Measurements from ENCODE around the gene NFATC1. TPM values are rescaled to one million over a fixed set of nuclear protein-coding genes. Genes with fewer than 3 reads are reported as not detected.

Gene NFATC1
- total RNA-seq, 2 experiments from 2014 or later, result 26.5 to 28.1 TPM

- DNase-seq, result no peak
- Mint-ChIP-seq H3K36me3 (ENCODE audit: low read depth) (peaks cover 23% of the 10 kb centered on the region), H3K9me3 (ENCODE audit: insufficient read depth) (no peaks in the 10 kb centered on the region), H3K27ac (peak overlapping the region; percentile 44), H3K27me3 (ENCODE audit: low read depth) (no peaks in the 10 kb centered on the region), H3K4me3 (peak overlapping the region; percentile 85), H3K4me1 (ENCODE audit: low read depth) (peaks cover 64% of the 10 kb centered on the region)
- ChIA-PET POLR2A (interaction anchor here (1.9 kb wide), 1 partner anchor 121 kb away, joined by 10 read pairs; no protein-coding TSS in a partner anchor), CTCF (no interaction called here)
- ATAC-seq, result no peak
Observed at GRCh38 chr18:79402209-79402576, 6.5 kb downstream of the NFATC1 start.

- CTCF ChIA-PET, result interaction anchor here (0.7 to 1.2 kb wide), 5 partner anchors 13 to 120 kb away, joined by 3 to 5 read pairs (median 3); no protein-coding TSS in a partner anchor
- Mint-ChIP-seq H3K36me3 (ENCODE audit: low read depth) (peaks cover 27% of the 10 kb centered on the region), H3K4me1 (ENCODE audit: low read depth) (peaks cover 63% of the 10 kb centered on the region), H3K27me3 (ENCODE audit: low read depth) (no peaks in the 10 kb centered on the region), H3K4me3 (peak overlapping the region; percentile 85), H3K27ac (peak overlapping the region; percentile 44), H3K9me3 (ENCODE audit: insufficient read depth) (no peaks in the 10 kb centered on the region)
- no peak for DNase-seq
- no peak for ATAC-seq
- POLR2A ChIA-PET, result interaction anchor here (1.1 to 1.3 kb wide), 2 partner anchors 10 to 631 kb away, joined by 3 to 4 read pairs; partner anchors contain the start of gene RBFA
Observed at GRCh38 chr18:79402977-79403722, 7.4 kb downstream of the NFATC1 start.

GRCh38 chr18:79403723-79404566 lies 8.2 kb downstream of the NFATC1 start:
- Mint-ChIP-seq H3K4me1 (ENCODE audit: low read depth) (peaks cover 57% of the 10 kb centered on the region), H3K9me3 (ENCODE audit: insufficient read depth) (no peaks in the 10 kb centered on the region), H3K36me3 (ENCODE audit: low read depth) (peaks cover 27% of the 10 kb centered on the region), H3K27ac (peak overlapping the region; percentile 95), H3K4me3 (peak overlapping the region; percentile 85), H3K27me3 (ENCODE audit: low read depth) (no peaks in the 10 kb centered on the region)
- POLR2A ChIA-PET, result interaction anchor here (1.1 to 2.5 kb wide), 3 partner anchors 10 to 630 kb away, joined by 3 to 12 read pairs (median 4); partner anchors contain the start of gene RBFA
- DNase-seq (no peak), ATAC-seq (no peak)
- CTCF ChIA-PET, result interaction anchor here (0.7 to 1.8 kb wide), 6 partner anchors 12 to 119 kb away, joined by 3 to 7 read pairs (median 3); no protein-coding TSS in a partner anchor

GRCh38 chr18:79404567-79404910 lies 8.8 kb downstream of the NFATC1 start:
- Mint-ChIP-seq H3K4me1 (ENCODE audit: low read depth) (peaks cover 54% of the 10 kb centered on the region), H3K27me3 (ENCODE audit: low read depth) (no peaks in the 10 kb centered on the region)
- no peak for ATAC-seq

GRCh38 chr18:79405019-79405780 lies 9.5 kb downstream of the NFATC1 start:
- H3K4me3 Mint-ChIP-seq, result peak overlapping the region; percentile 85
- ChIA-PET POLR2A (interaction anchor here (0.9 to 2.5 kb wide), 5 partner anchors 9 to 125 kb away, joined by 3 to 12 read pairs (median 4); no protein-coding TSS in a partner anchor), CTCF (interaction anchor here (0.6 to 1.8 kb wide), 7 partner anchors 8 to 239 kb away, joined by 3 to 8 read pairs (median 6); no protein-coding TSS in a partner anchor)
- DNase-seq (no peak), ATAC-seq (no peak)
- H3K4me1 Mint-ChIP-seq (ENCODE audit: low read depth), result peaks cover 54% of the 10 kb centered on the region
- peak overlapping the region; percentile 95 for H3K27ac Mint-ChIP-seq
- peaks cover 27% of the 10 kb centered on the region for H3K36me3 Mint-ChIP-seq (ENCODE audit: low read depth)
- no peaks in the 10 kb centered on the region for H3K9me3 Mint-ChIP-seq (ENCODE audit: insufficient read depth)
- no peaks in the 10 kb centered on the region for H3K27me3 Mint-ChIP-seq (ENCODE audit: low read depth)

More at GRCh38 chr18:79404567-79404910, 8.8 kb downstream of the NFATC1 start:
- DNase-seq, result no peak
- peak overlapping the region; percentile 85 for H3K4me3 Mint-ChIP-seq
- H3K36me3 Mint-ChIP-seq (ENCODE audit: low read depth), result peaks cover 27% of the 10 kb centered on the region
- ChIA-PET CTCF (interaction anchor here (1.4 to 1.8 kb wide), 3 partner anchors 112 to 240 kb away, joined by 4 to 7 read pairs (median 6); no protein-coding TSS in a partner anchor), POLR2A (interaction anchor here (2.5 kb wide), 1 partner anchor 119 kb away, joined by 12 read pairs; no protein-coding TSS in a partner anchor)
- no peaks in the 10 kb centered on the region for H3K9me3 Mint-ChIP-seq (ENCODE audit: insufficient read depth)
- peak overlapping the region; percentile 95 for H3K27ac Mint-ChIP-seq

- Mint-ChIP-seq H3K27ac (peak overlapping the region; percentile 95), H3K4me1 (ENCODE audit: low read depth) (peaks cover 53% of the 10 kb centered on the region), H3K4me3 (peak overlapping the region; percentile 71), H3K36me3 (ENCODE audit: low read depth) (peaks cover 26% of the 10 kb centered on the region), H3K9me3 (ENCODE audit: insufficient read depth) (no peaks in the 10 kb centered on the region), H3K27me3 (ENCODE audit: low read depth) (no peaks in the 10 kb centered on the region)
- ATAC-seq (peak; percentile 85), DNase-seq (peak; percentile 95)
- ChIA-PET POLR2A (interaction anchor here (0.6 to 2.5 kb wide), 6 partner anchors 9 to 344 kb away, joined by 3 to 12 read pairs (median 4); no protein-coding TSS in a partner anchor), CTCF (interaction anchor here (0.6 to 1.8 kb wide), 7 partner anchors 8 to 238 kb away, joined by 3 to 8 read pairs (median 6); no protein-coding TSS in a partner anchor)
Observed at GRCh38 chr18:79405781-79406575, 10.2 kb downstream of the NFATC1 start.

- H3K9me3 Mint-ChIP-seq (ENCODE audit: insufficient read depth), result no peaks in the 10 kb centered on the region
- H3K27ac Mint-ChIP-seq, result peak overlapping the region; percentile 95
- H3K27me3 Mint-ChIP-seq (ENCODE audit: low read depth), result no peaks in the 10 kb centered on the region
- H3K4me3 Mint-ChIP-seq, result peak overlapping the region; percentile 71
- H3K36me3 Mint-ChIP-seq (ENCODE audit: low read depth), result peaks cover 23% of the 10 kb centered on the region
- DNase-seq, result no peak
- ChIA-PET POLR2A (interaction anchor here (0.6 to 2.5 kb wide), 2 partner anchors 117 to 345 kb away, joined by 3 to 12 read pairs; no protein-coding TSS in a partner anchor), CTCF (interaction anchor here (1.4 to 1.8 kb wide), 3 partner anchors 10 to 27 kb away, joined by 4 to 8 read pairs (median 7); no protein-coding TSS in a partner anchor)
- H3K4me1 Mint-ChIP-seq (ENCODE audit: low read depth), result peaks cover 46% of the 10 kb centered on the region
- no peak for ATAC-seq
Observed at GRCh38 chr18:79406708-79407107, 11.0 kb downstream of the NFATC1 start.

- no peak for DNase-seq
- Mint-ChIP-seq H3K4me3 (no peak overlapping the region), H3K27ac (no peak overlapping the region), H3K36me3 (ENCODE audit: low read depth) (peaks cover 39% of the 10 kb centered on the region), H3K27me3 (ENCODE audit: low read depth) (no peaks in the 10 kb centered on the region), H3K4me1 (ENCODE audit: low read depth) (peaks cover 24% of the 10 kb centered on the region), H3K9me3 (ENCODE audit: insufficient read depth) (no peaks in the 10 kb centered on the region)
- ChIA-PET CTCF (no interaction called here), POLR2A (no interaction called here)
- no peak for ATAC-seq
Observed at GRCh38 chr18:79409313-79409712, 13.6 kb downstream of the NFATC1 start.

- no peaks in the 10 kb centered on the region for H3K27me3 Mint-ChIP-seq (ENCODE audit: low read depth)
- no peak for DNase-seq
- H3K36me3 Mint-ChIP-seq (ENCODE audit: low read depth), result peaks cover 38% of the 10 kb centered on the region
- POLR2A ChIA-PET, result no interaction called here
- no peak overlapping the region for H3K27ac Mint-ChIP-seq
- peaks cover 15% of the 10 kb centered on the region for H3K4me1 Mint-ChIP-seq (ENCODE audit: low read depth)
- no peaks in the 10 kb centered on the region for H3K9me3 Mint-ChIP-seq (ENCODE audit: insufficient read depth)
- H3K4me3 Mint-ChIP-seq, result no peak overlapping the region
- CTCF ChIA-PET, result no interaction called here
- ATAC-seq, result no peak
Observed at GRCh38 chr18:79410171-79410641, 14.5 kb downstream of the NFATC1 start.

All from activated CD8-positive, alpha-beta T cell treated with anti-CD3 and anti-CD28 coated beads, Interleukin-2, amount 10 ng/mL, durations not matched to agents 7 days and 5 days (primary cell).